ENCODE results near the gene FRMD8. TPM values are rescaled to one million over a fixed set of nuclear protein-coding genes. Genes with fewer than 3 reads are reported as not detected.
A peak's percentile ranks its signal among the peaks of the same experiment; 100 is the strongest.

Gene FRMD8
- total and polyA plus RNA-seq, 9 of the 15 experiments (the other 6 are each of a cell fraction or from before 2014, with no cell fraction given) = 4.5 to 54.5 (median 15.8) TPM

- TF ChIP-seq E2F4 (CRISPR knock-in tag; IDR thresholded peaks at IDR 0.05; ENCODE audit: low read depth) (no peak), BRD4 (IDR thresholded peaks at IDR 0.05) (no peak), PRDM10 (IDR thresholded peaks at IDR 0.05; ENCODE audit: partially characterized antibody) (peak; percentile 50), ZNF830 (CRISPR knock-in tag; IDR thresholded peaks at IDR 0.05) (0 out of 2 replicates have a peak, but pooled peaks have one; percentile 50), DLX4 (CRISPR knock-in tag; IDR thresholded peaks at IDR 0.05) (no peak), HCFC1 (IDR thresholded peaks at IDR 0.05; ENCODE audit: low read depth, low read length) (0 out of 2 replicates have a peak, but pooled peaks have one; percentile 32), ESRRA (IDR thresholded peaks at IDR 0.05; ENCODE audit: borderline replicate concordance, low read depth) (peak; percentile 54), HSF4 (CRISPR knock-in tag; IDR thresholded peaks at IDR 0.05; ENCODE audit: borderline replicate concordance) (no peak), CHD1 (IDR thresholded peaks at IDR 0.05; ENCODE audit: low read length) (peak; percentile 54), ZZZ3 (IDR thresholded peaks at IDR 0.05) (no peak), THRB (CRISPR knock-in tag; conservative IDR thresholded peaks at IDR 0.05) (no peak), ZNF134 (CRISPR knock-in tag; conservative IDR thresholded peaks at IDR 0.05) (no peak), E2F6 (IDR thresholded peaks at IDR 0.05; ENCODE audit: borderline replicate concordance in 1 of 2, extremely low read depth in 1 of 2, insufficient read depth in 1 of 2, insufficient read length in 1 of 2, low read depth in 1 of 2, low read length in 1 of 2, poor library complexity in 1 of 2, severe bottlenecking in 1 of 2) (peak; percentile 96 to 98), NR2C2 (CRISPR knock-in tag; IDR thresholded peaks at IDR 0.05) (peak; percentile 7; the same call in 1 of the 2 replicates), NR2C2 (tag; IDR thresholded peaks at IDR 0.05) (peak; percentile 50), ZEB2 (IDR thresholded peaks at IDR 0.05) (no peak), ZNF75A (CRISPR knock-in tag; IDR thresholded peaks at IDR 0.05) (no peak), CXXC5 (CRISPR knock-in tag; IDR thresholded peaks at IDR 0.05) (peak; percentile 91), CC2D1A (IDR thresholded peaks at IDR 0.05) (no peak), RBBP5 (IDR thresholded peaks at IDR 0.05; ENCODE audit: borderline replicate concordance, insufficient read depth, low read length, poor library complexity, severe bottlenecking) (peak; percentile 44)
Measured at GRCh38 chr11:65386307-65387140, at the start of gene FRMD8 (continued).

All from K562 (cell line).